ENCODE measurements around the gene ADAM22.

The ADAM22 gene

DNA sequence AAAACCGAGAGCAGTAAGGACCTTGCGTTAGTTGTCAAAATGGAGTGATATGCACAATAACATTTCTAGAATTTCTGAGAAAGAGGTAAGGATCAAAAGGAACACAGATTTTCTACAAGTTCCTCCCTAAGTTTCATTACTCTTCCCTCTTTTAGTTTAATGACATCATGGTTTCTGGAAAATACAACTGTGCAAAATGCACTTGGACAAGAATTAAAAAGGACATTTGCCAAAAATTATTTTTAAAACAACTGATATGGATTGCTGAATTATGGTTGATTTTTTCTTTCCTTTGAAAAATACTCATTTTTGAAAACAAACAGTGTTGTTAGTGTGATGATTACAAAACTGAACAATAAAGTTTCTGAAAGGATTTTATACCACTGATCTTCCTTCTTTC lies 233.7 kb downstream of the ADAM22 start:
- DNase-seq = no peak

DNA sequence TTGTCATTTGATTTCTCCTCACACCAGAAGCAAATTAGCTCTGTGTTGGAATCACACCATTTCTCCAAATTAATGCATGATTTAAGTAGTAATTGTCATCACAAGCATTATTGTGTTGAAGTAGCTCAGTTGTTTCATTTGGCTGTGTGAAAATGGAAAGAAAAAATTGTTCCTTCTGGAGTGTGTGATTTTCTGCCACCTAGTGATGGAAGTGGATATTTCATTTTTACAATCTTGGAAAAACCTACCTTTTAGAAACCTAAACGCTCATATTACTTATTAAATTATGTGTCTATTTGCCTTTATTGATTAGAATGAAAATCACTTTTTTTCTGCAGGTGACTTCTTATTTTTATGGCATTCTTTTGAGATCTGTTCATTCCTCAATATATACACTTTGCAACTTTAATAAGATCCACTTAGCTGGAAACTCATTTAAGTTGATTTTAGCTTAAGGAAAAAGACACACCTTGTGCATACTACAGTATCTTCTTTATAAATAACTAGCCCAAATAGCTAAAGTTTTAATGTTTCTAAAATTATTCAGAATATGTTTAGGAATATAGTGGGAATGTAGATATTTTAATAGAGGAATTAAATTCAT lies 235.8 kb downstream of the ADAM22 start:
- peak; percentile 31 for DNase-seq

DNA sequence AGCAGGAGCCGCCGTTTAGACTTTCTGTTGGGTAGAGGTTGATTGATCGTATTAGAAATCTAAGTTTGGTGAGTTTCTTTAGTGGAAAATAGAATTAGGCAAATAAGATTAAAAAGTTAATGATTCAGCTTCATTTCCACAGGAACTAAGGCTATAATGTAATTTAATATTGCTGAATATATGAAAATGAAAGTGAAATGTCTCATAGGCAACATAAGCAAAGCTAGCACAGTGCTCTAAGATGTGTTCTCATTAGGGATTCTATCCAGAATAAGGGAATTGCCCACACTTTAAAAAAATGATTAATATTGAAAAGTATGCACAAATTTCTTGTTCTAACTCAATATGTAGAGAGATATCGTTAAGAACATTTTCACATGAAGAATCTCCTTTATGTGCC lies 238.8 kb downstream of the ADAM22 start:
- DNase-seq = no peak

DNA sequence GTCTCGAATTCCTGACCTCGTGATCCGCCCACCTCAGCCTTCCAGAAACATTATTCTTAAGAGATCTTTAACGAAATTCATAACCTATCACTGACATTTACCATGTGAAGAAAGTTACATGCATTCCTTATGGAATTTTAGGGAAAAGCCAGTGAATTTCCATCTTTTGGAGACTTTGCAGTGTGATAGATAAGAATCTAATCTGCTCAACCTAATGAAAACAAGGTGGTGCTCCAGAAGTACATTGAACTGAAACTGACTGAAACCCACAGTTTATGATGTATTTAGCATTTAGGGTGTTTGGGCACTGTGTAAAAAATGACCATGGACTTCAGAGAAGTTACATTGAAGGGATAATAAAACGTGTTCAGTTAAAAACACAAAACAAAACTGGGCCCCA lies 242.1 kb downstream of the ADAM22 start:
- DNase-seq = no peak

DNA sequence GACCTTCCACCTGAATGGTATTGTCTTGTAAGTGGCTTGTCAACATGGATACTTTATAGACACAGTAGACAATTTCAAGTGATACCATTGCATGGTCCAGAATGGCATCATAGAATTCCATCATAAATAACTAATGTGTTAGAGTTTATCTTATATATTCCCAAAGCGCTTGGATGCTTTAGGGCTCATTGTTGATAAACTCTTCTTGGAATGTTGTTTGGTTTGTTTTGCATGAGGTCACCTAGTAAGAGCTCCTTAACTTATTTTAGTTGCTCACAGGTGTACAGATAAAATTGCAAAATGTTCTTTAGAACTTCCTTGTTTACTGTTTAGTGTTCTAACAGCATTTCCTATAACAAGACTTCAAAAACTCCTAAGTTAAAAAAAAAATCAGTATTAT lies 249.0 kb downstream of the ADAM22 start:
- DNase-seq = no peak

DNA sequence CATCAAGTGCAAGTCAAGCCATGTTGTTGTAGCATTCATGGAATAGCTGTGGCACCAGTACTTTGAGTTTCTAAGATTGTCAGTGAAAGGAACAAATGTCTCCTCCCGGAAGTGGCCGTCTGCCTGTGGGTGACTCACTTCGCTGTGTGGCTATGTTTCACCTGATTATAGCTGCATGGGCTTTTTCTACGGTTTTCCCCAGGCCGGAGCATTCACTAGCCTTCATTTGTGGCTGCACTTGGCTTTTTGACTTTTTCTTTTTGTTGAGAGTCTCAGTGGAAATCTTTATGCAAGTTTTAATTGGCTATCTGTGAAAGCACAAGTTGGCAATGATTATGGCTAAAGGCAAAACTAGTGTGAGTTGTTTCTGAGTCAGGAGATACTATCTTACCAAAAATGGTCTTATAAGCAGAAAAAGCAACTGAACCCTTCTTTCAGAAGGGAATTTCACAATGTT lies 250.8 kb downstream of the ADAM22 start:
- no peak for DNase-seq

DNA sequence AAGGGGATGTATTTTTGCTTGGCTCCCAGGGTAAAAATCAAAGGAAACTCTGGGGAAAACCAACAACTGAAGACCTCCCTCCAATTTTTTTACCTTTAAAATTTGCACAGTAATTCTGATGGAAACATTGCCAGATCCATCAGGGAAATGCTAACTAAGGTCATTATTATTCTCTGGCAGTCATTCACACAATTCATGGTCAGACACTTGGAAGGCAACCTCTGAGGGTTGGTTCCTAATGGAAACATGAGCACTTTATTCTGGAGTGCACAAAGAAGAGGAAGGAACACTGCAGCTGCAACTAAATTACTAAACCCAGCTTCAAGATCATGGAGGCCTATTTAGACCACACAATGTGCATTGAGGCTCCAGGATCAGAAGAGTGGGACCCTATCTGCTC lies 251.6 kb downstream of the ADAM22 start:
- no peak for DNase-seq

DNA sequence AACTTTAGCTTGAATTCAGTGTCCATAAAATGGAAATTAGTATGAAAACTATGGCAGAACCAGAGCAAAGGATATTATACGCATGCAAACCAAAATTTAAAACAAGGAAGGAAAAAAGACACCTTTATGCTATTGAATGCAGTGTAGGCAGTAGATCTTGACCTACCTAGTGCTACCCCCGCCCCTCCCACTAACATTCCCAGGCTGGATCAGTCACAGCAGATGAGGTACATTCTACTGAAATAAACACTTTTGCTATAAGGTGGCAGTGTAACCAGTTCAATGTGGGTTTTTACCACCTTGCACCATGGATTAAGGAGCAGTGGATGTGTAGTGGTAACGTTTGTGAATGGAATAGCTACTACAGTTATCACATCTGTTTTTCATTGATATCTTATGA lies 257.9 kb downstream of the ADAM22 start:
- DNase-seq = no peak

DNA sequence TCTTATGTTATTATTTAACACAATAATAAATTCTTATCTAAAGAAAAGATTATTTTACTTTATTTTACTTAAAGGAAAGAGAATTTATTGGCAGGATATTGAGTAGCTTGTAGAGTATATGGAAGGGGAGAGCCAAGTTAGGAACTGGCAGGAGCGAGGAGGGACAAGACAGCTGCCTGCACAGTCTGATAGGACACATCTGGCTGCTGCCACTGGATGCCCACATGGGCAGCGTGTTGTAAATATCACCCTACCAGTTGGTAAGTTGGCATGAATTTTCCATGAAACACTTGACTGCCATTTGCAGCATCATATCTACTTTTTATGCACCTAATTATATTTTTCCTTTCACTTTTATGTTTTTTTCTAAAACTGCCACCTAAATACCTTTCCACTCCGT lies 266.2 kb downstream of the ADAM22 start:
- no peak for DNase-seq

DNA sequence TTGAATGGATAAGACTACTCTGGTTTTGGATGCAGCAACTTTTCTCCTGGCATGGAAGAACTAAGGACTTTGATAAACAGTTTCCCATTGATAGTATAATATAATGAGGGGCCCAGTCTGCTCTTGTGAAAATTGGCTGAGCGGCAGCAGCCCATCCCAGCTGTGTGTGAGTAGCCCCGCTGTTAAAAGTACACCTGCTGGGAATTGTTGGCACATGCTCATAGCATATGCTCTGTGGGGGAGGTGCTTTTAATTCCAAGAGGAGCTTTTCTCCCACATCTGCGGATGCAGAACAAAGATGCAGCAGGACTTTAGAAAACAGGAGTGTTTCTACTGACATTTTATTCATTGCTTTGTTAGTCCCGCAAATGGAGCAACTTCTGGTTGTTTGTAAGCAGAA lies 266.7 kb downstream of the ADAM22 start:
- no peak for DNase-seq

DNA sequence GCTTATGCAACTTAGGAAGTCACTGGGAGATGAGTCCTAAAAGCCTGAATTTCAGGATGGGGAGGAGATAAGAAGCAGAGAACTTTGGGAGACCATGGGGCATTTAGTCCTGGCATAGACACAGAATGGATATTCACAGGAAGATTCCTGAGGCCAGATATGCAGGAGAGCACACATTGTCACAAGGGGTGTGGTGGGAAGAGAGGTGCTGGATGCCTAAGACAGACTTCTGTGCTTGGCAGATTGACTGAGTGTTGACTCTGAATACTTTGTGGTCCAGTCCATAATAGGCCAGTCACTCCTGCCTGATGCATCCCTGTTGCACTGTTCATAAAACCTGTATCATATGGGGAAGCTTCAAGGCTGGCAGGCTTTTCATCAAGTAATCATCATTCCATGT lies 267.3 kb downstream of the ADAM22 start:
- no peak for DNase-seq

DNA sequence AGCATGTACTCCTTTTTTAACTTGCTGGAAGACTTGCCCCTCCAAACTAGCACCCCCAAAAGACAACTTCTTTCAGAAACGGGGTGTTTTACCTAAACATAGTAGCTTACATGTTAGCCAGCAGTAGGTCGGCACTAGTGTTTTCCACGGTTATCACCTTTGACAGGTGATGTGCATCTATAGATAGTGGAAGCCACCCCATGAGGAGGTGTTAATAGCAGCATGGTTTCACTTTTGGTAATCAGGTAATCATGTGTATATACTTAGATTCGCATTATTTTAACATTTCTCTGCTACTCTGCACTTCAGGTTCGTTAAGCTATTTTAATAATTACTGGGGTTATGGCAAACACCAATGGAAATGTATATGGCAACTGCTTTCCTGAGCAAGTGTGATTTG lies 268.2 kb downstream of the ADAM22 start:
- DNase-seq = no peak

DNA sequence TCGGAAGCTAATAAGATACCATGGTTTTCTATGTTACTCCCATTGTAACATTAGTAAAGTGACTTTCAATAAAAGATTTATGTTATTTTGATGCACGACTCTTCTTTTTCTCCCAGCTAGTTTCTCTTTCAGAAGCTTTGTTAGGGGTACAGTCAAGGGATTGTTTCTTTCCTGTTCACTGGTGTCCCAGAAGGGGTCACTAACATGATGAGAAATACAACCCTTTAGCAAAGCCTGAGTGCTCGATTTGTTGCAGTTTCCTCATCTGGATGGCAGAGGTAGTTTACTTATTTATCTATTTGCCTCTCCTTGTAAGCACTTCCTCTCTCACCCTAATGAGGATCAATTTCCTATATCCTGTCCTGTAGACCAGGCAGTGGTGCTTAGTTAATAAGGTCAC lies 268.7 kb downstream of the ADAM22 start:
- DNase-seq = no peak

DNA sequence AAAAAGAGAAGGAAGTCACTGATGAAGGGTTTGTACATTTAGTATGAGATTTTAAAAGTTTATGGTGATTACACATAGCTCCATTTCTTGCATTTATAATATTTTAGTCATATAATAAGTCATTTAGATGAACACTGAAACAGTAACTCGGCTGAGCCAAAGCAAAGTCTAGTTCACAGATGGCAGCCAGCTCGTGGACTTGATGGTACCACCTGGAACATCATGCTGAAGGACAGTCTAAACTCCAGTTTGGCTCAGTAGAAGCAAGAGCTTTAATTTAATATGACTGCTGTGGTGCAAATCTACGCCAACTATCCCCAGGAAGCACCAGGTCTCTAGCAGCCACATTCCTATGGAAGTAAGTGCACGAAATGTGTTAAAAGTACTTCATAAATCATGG lies 269.4 kb downstream of the ADAM22 start:
- DNase-seq = no peak

DNA sequence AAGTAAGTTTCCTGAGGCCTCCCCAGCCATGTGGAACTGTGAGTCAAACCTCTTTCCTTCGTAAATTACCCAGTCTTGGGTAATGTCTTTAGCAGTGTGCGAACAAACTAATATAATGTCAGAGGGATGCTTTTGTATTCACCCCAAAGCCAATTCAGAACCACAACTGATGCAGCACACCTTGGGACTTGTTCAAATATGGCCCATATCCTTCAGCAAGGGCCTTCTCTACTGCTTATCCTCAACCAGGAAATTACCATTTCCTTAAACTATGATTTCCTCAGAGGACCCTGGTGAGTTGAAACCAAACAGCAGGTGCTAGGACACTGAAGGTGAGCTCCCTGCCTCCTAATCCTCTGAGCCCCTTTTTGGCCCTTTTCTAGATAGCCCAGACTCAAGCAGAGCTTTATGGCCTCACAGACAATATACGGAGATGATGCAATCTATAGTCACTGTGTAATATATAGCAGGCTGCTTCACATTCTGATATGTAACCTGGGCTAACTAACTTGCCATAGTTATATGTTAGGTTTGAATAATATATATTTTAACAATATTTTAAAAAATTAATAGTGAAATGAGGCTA lies 270.6 kb downstream of the ADAM22 start:
- no peak for DNase-seq

DNA sequence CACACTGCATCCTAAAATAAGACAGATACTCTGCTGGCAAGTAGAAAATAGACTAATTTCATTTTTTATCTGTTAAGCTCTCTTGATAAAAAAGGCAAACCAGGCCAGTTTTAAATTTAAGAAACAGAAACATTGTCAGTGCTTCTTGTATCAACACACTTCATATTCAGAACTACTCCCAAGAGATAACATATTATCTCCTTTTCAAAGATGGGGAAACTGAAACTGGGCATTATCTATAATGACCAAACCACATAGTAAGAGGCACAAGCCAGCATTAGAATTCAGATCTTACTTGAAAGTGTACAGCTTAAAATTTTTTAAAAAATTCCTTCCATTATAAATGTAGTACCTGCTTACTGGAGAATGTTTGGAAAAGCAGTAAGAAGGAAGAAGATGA lies 271.1 kb downstream of the ADAM22 start:
- DNase-seq = no peak

DNA sequence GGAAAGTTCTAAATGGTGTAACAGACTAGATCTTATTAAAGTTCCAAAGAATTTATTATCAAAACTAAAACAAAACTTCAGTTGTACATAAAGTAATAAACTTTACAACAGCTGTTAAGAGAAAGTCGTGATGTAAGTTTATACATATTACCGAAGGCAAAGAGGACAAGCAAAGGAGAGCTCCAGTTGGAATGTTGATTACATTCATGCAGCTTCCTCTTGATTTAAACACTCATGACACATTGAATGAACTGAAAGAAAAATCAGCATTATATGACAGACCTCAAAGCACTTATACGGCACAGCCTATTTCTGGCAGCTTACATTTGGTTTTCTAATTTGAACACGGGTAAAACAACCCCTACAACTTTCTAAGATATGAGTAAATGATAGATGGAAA lies 272.2 kb downstream of the ADAM22 start:
- DNase-seq = no peak

DNA sequence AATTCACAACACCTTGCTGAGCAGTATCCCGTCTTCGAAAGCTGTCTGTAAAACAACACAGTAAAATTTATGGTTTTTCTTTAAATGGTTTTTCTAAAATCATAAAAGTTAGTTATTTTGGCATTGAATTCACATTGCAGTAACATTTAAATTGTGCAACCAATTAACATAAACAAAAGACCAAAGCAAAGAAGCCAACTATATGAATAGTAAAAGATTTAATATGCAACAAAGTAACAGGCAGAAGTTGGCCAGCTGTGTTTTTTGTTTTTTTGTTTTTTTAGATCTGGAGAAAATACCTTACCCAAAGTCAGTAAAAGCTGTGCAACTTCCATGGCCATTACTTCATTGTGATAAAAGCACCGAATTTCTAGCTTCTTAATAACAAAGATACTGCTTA lies 274.5 kb downstream of the ADAM22 start:
- no peak for DNase-seq

DNA sequence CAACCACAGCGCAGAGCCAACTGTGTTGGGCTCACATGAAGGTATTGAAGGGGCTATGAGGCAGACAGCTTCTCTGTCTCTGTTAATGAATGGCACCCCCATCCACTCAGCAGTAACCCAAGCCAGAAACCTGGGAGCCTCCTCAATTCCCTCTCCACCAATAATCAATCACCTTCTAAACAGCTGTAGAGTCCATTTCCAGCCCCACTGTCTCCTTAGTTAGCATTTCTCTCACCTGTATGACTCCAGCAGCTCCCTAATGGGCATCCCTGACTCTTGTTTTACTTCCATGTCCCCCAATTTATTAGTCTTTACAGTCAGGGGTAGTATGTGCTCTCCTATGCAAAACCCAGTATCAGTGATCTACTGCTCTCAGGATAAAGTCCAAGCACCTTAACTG lies 278.9 kb downstream of the ADAM22 start:
- DNase-seq = no peak

DNA sequence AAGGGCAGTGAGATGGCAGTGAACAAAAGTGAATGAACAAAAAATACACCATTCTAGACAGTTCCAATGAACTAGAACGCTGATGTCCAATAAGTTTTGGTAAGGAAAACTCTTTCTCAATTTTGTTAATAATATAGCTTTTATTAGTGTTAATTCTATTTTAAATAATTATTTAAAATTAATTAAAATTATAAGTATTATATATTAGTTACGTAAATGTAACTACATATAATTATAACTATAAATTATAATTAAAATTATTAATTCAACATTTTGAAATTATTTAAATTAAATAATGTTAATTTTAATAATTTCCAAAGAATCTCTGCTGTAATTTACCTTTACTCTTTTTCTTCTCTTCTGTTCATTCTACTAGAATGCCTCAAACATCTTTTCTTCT lies 280.4 kb downstream of the ADAM22 start:
- DNase-seq = no peak

DNA sequence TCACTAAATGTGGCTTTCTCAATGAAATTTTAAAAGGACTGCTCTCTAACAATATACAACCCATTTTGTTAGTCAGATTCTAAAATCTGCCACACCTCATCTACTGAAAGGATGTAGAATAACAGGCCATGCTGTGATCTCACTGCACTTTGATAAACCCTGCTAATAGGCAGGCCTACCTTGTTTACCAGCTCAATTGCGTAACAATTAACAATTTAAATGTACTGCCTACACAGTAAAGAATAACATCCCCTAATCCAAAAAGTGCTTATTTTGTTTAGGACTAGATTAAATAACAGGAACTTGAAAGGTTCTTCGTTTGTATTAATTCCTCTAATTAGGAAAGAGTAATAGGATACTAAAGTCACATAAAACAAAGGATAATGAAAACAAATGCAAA lies 281.2 kb downstream of the ADAM22 start:
- DNase-seq = no peak

DNA sequence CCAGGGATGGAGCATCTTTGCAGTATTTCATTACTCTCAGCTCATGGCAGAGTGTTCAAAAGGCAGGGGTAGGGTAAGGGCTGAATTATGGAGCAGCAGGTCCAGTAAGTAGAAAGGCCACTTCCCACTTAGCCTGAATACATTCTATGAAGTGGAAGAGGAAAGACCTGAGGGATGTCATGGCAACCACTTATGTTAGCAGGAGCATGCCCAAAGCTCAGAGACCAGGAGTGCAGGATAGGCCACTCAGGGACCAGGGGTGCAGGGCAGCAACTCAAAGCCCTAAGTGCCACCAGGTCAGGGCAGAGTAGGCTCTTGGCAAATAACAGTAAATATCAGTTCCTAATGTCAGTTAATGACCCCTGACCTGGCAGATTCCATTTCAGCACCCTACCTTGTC lies 282.2 kb downstream of the ADAM22 start:
- no peak for DNase-seq

DNA sequence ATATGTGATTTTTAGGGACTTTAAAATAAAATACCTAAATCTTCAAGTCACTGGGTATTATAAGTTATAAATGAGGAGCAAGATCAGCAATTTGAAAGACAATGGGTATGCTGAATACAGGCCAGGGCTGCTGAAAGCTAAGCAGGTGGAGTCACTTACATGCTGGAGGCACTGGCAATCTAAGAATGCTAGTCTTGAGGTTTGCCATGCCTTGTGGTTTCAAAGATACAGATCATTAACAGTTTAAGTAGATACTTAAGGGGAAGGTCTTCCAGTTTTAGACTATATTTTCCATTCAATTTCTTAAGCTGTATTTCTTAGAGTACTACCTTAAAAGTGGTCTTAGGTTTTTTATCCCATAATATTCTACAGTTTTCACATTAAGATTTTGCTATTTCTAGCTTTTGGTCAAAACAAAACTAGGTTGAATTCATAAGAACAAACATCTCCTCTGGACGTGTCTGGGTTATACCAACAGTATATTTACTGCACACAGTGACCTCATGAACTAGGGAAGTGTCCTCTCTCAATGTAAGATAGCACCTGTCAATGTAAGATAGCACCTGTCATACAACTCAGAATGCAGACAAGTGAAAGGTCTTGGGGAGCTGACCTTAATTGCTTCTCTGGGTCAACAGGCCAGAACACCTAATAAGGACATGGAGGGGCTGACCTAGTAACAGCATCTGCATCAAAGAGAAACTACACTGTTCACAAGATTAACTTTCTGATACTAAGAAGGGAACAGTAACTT lies 283.8 kb downstream of the ADAM22 start:
- DNase-seq = peak; percentile 82

DNA sequence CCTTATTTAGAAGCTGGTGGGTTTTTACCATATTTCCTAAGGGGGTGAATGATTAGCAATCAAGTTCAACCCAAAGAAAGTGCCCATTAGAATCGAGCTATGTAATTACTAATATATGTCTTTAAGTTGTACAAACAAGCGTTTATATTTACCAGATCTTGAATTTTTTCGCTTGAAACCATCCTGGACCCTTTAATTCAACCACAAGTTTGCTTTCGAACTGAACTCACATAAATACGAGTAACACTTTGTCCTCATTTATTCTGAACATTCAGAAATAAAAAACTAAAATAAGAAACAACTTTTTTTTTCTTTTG lies 284.3 kb downstream of the ADAM22 start:
- DNase-seq = no peak

Measured in suppressor macrophage treated with lipopolysaccharide for 4 hours (primary cell).